ENCODE data around the gene CPN2.

Gene CPN2

GRCh38 chr3:194326968-194327217 is 24.2 kb downstream of the CPN2 start:
- Histone ChIP-seq H3K9me3 (ENCODE audit: severe bottlenecking) (no peaks in the 10 kb centered on the region), H3K27me3 (ENCODE audit: insufficient read depth, low read depth, severe bottlenecking) (no peaks in the 10 kb centered on the region), H3K27ac (no peak overlapping the region), H3K4me3 (ENCODE audit: low read depth, low read length) (no peak overlapping the region), H3K36me3 (no peaks in the 10 kb centered on the region)
- DNase-seq = no peak
- TF ChIP-seq CTCF (IDR thresholded peaks at IDR 0.05; ENCODE audit: low read depth, low read length) = no peak

GRCh38 chr3:194326192-194326967 is 24.7 kb downstream of the CPN2 start:
- H3K4me3 ChIP-seq (ENCODE audit: low read depth, low read length) = no peak overlapping the region
- peak overlapping the region; percentile 61 for H3K27ac ChIP-seq
- TF ChIP-seq CTCF (IDR thresholded peaks at IDR 0.05; ENCODE audit: low read depth, low read length) = no peak
- peak; percentile 53 for DNase-seq
- no peaks in the 10 kb centered on the region for H3K9me3 ChIP-seq (ENCODE audit: severe bottlenecking)
- H3K27me3 ChIP-seq (ENCODE audit: insufficient read depth, low read depth, severe bottlenecking) = no peaks in the 10 kb centered on the region
- no peaks in the 10 kb centered on the region for H3K36me3 ChIP-seq

DNA sequence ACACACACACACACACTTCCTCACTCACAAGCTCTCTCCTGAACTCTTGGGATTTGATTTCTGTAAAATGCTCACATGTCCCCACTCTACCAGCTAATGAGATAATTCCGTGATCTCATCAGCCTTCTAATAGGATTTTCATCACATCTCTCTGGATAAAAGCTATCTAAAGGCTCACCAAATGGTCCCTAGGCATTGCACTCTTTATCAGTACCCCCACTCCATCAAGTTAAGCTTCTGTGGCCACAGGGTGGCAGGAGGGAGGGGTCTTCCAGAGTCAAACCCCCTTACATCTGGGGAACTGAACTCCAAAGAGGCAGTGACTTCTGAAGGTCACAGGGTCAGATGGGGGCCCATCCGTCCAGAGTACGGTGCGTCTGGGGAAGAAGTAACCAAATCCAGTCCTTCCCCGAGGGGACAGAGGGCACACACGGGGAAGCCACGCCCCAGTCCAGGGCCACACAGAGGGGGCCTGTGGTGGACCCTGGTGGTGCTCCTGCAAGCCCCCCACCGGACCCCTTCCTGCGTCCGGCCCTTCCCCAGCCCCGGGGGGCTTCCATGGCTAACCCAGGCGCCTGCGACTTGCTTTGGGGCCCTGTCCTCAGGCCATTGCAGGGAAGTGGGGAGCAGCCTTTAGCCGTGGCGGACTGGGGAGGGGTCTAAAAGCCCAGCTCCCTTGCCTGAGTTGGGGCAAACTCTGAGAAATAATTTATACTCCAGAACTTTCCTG is 25.5 kb downstream of the CPN2 start:
- Histone ChIP-seq H3K27ac (peak overlapping the region; percentile 61), H3K9me3 (ENCODE audit: severe bottlenecking) (no peaks in the 10 kb centered on the region), H3K36me3 (no peaks in the 10 kb centered on the region), H3K4me3 (ENCODE audit: low read depth, low read length) (no peak overlapping the region; the same call in 1 of the 2 replicates), H3K27me3 (ENCODE audit: insufficient read depth, low read depth, severe bottlenecking) (no peaks in the 10 kb centered on the region)
- no peak for TF ChIP-seq CTCF (IDR thresholded peaks at IDR 0.05; ENCODE audit: low read depth, low read length)
- DNase-seq = peak; percentile 21

DNA sequence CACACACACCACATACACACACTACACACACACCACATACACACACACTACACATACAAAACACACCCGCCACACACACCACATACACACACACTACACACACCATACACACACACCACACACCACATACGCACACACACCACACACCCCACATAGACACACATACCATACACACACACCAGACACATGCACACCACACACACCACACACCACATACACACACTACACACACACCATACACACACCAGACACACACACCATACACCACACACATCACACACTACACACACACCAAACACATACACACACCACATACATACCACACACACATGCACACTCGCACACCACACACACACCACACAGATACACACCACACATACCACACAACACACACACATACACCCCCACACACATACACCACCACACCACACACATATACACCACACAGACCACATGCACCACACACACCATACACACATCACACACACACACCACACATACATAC is 26.3 kb downstream of the CPN2 start:
- Histone ChIP-seq H3K36me3 (no peaks in the 10 kb centered on the region), H3K27ac (no peak overlapping the region), H3K27me3 (ENCODE audit: insufficient read depth, low read depth, severe bottlenecking) (no peaks in the 10 kb centered on the region), H3K4me3 (ENCODE audit: low read depth, low read length) (no peak overlapping the region), H3K9me3 (ENCODE audit: severe bottlenecking) (no peaks in the 10 kb centered on the region)
- DNase-seq = no peak
- no peak for TF ChIP-seq CTCF (IDR thresholded peaks at IDR 0.05; ENCODE audit: low read depth, low read length)

DNA sequence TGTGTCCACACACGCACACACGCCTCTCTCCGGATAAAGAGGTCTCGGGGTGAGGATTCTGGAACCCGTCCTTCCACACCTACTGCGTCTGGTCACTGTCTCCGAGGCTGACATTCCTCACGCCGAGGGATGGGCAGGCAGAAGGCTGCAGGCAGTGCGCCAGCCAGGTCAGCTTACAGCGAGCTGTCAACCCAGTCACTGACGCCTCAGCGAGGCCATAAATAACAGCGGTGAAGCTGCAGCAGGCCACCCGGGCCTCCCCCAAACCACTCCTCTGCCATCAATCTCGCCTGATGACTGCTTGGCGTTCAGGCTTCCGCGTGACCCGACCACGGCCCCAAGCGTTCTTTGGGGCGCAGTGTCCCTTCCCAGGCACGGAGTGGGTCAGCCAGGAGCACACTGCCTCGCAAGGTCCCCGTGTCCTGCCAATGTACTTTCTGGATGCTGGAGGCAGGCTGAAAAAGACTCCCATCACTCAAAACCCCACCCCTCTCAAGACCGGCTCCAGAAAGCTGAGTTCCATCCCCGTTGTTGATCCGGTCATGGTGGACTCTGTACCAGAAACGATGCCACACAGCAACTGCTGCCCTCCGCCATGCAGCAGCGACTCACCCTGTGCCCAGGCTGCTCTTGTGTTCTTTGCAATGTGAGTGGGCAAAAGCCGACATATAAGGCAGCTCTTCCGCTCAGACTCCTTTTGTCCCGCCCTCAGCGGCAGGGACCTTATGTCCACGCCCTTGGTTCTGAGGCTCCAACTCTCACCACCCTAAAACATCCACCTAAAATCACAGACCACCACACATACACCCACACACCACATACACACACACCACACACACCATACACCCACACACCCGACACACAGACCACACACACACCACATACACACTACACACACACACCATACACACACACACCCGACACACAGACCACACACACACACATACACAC is 27.1 kb downstream of the CPN2 start:
- H3K4me3 ChIP-seq (ENCODE audit: low read depth, low read length) = peak overlapping the region; percentile 45
- TF ChIP-seq CTCF (IDR thresholded peaks at IDR 0.05; ENCODE audit: low read depth, low read length) = no peak
- peak overlapping the region; percentile 58 for H3K27ac ChIP-seq
- H3K9me3 ChIP-seq (ENCODE audit: severe bottlenecking) = no peaks in the 10 kb centered on the region
- DNase-seq = peak; percentile 71
- H3K36me3 ChIP-seq = no peaks in the 10 kb centered on the region
- H3K27me3 ChIP-seq (ENCODE audit: insufficient read depth, low read depth, severe bottlenecking) = no peaks in the 10 kb centered on the region

All from WERI-Rb-1 (cell line).